K562 (cell line): ENCODE measurements around the gene MT1E. TPM values are rescaled to one million over a fixed set of nuclear protein-coding genes. Genes with fewer than 3 reads are reported as not detected.

Experiments used
- ATAC-seq: fragments of 200-7000 bp; cut with Tn5 transposase; 3 replicates; pipeline ENCODE4 v1.9.1; 2020; ENCODE audit warnings: moderate library complexity
- BruUV-seq: library from RNA; stranded (reverse); fragments of 400-500 nt; replicated peaks from 2 replicates; lab custom pipeline; 2021; lab: Mats Ljungman, UMichigan
- CTCF ChIA-PET: fragments of 300-600 bp; formaldehyde crosslinking; extraction: SDS; loops from one replicate; lab custom pipeline; 2021; ENCODE audit warnings: low intra/inter-chr PET ratio; lab: Yijun Ruan, JAX
- POLR2A ChIA-PET: fragments of 300-600, 350-650 bp; sonication (Branson Sonifier 250); formaldehyde crosslinking; extraction: SDS; loops from one replicate; lab custom pipeline; 2021; ENCODE audit warnings: antibody characterized with exemption, inconsistent platforms; lab: Yijun Ruan, JAX
- DNase-seq, 4 experiments: peaks; one replicate each; pipeline versions ENCODE4 v3.0.0 to v3.0.0-alpha.2; 2011 to 2018; ENCODE audit warnings: low spot score in 3 of 4, mixed read lengths in 3 of 4; ENCODE audit errors: extremely low read depth in 1 of 4
- FAIRE-seq: peaks from 2 replicates; lab custom pipeline; 2011; peaks lifted over from hg19 to GRCh38; lab: Jason Lieb, UNC
- H2AFZ ChIP-seq: 2 replicates; pipeline ENCODE4 v1.6.0; 2011; ENCODE audit warnings: low read depth, low read length, control low read depth, inconsistent platforms
- H3K27ac ChIP-seq: fragments of 200-600 bp; 3 replicates; pipeline ENCODE4 v1.8.0; 2011; ENCODE audit warnings: low read depth, mild to moderate bottlenecking, control low read depth, inconsistent platforms, low read length, moderate library complexity, mixed read lengths; ENCODE audit errors: extremely low read depth
- H3K27me3 ChIP-seq, 2 experiments: fragments of 300-600 bp in 1 of 2; 2 replicates in 1 of 2; 3 replicates in 1 of 2; pipeline versions ENCODE4 v1.6.0 to v1.8.0; 2011; ENCODE audit warnings: inconsistent platforms in 2 of 2, low read length in 2 of 2, mild to moderate bottlenecking in 1 of 2, mixed read lengths in 1 of 2, moderate library complexity in 1 of 2; ENCODE audit not compliant: control insufficient read depth in 2 of 2, insufficient read depth in 2 of 2
- H3K36me3 ChIP-seq: fragments of 300-600 bp; 3 replicates; pipeline ENCODE4 v1.8.0; 2011; ENCODE audit warnings: mild to moderate bottlenecking, low read length, inconsistent platforms; ENCODE audit not compliant: control insufficient read depth, insufficient read depth
- H3K4me1 ChIP-seq, 2 experiments: fragments of 200-600 bp in 1 of 2; replicated peaks in 1 of 2; 2 replicates in 1 of 2; 3 replicates in 1 of 2; pipeline versions ENCODE4 v1.5.1 to v1.8.0; 2011; ENCODE audit warnings: inconsistent platforms in 2 of 2, low read length in 2 of 2, mild to moderate bottlenecking in 1 of 2, mixed read lengths in 1 of 2, moderate library complexity in 1 of 2; ENCODE audit not compliant: control insufficient read depth in 2 of 2, insufficient read depth in 2 of 2
- H3K4me2 ChIP-seq: 2 replicates; pipeline ENCODE4 v1.6.1; 2011; ENCODE audit warnings: low read length, control low read depth, inconsistent platforms, mixed read lengths; ENCODE audit not compliant: insufficient read depth
- H3K4me3 ChIP-seq: fragments of 200-600 bp; sonication (generic), shearing (Covaris generic); 2 replicates; pipeline ENCODE4 v1.5.1; 2016; ENCODE audit warnings: control low read depth, inconsistent platforms
- H3K79me2 ChIP-seq: fragments of 200-600 bp; 3 replicates; pipeline ENCODE4 v1.8.0; 2011; ENCODE audit warnings: low read length, inconsistent platforms; ENCODE audit not compliant: control insufficient read depth, insufficient read depth
- H3K9ac ChIP-seq, 2 experiments: 2 replicates each; pipeline versions ENCODE4 v1.6.0 to v1.6.1; 2011; ENCODE audit warnings: low read depth in 2 of 2, low read length in 2 of 2, control low read depth in 1 of 2, inconsistent platforms in 1 of 2, mild to moderate bottlenecking in 1 of 2, mixed read lengths in 1 of 2; ENCODE audit not compliant: insufficient read depth in 1 of 2
- H3K9me1 ChIP-seq: one replicate; pipeline ENCODE4 v1.6.0; 2011; ENCODE audit warnings: inconsistent platforms, mild to moderate bottlenecking, low read length, moderate library complexity; ENCODE audit not compliant: control insufficient read depth, insufficient read depth
- H3K9me3 ChIP-seq: replicated peaks from 2 replicates; pipeline ENCODE4 v1.5.1; 2011; ENCODE audit warnings: low read depth, low read length, inconsistent platforms; ENCODE audit not compliant: control insufficient read depth, insufficient read depth
- H4K20me1 ChIP-seq: replicated peaks from 2 replicates; pipeline ENCODE4 v1.6.1; 2011; ENCODE audit warnings: low read length, inconsistent platforms, mixed read lengths; ENCODE audit not compliant: control insufficient read depth, insufficient read depth
- CCNT2 ChIP-seq: IDR thresholded peaks from 2 replicates; pipeline ENCODE4 v1.6.1; 2011; ENCODE audit warnings: borderline replicate concordance, low read depth, mild to moderate bottlenecking, moderate library complexity, mixed read lengths, low read length; ENCODE audit not compliant: insufficient read length; ENCODE audit errors: extremely low read depth
- CEBPB ChIP-seq: fragments of 450-650 bp; IDR thresholded peaks from 2 replicates; pipeline ENCODE4 v1.6.1; 2016; ENCODE audit warnings: missing genetic modification characterization, missing compliant biosample characterization
- CREM ChIP-seq: IDR thresholded peaks from 2 replicates; pipeline ENCODE4 v1.6.1; 2014; ENCODE audit warnings: antibody characterized with exemption, low read depth
- DIDO1 ChIP-seq: fragments of 450-650 bp; IDR thresholded peaks from 2 replicates; pipeline ENCODE4 v1.6.1; 2016; ENCODE audit warnings: low read depth, missing biosample characterization, missing genetic modification characterization
- FIP1L1 ChIP-seq: fragments of 200-400 bp; formaldehyde crosslinking; IDR thresholded peaks from 2 replicates; pipeline ENCODE4 v1.6.1; 2018; ENCODE audit warnings: mild to moderate bottlenecking, low read depth, low read length; ENCODE audit not compliant: poor library complexity, severe bottlenecking
- HNRNPLL ChIP-seq: fragments of 200-400 bp; formaldehyde crosslinking; IDR thresholded peaks from 2 replicates; pipeline ENCODE4 v1.6.1; 2017; ENCODE audit warnings: low read length, low read depth, mild to moderate bottlenecking; ENCODE audit not compliant: poor library complexity, severe bottlenecking
- KLF1 ChIP-seq: fragments of 450-650 bp; IDR thresholded peaks from 2 replicates; pipeline ENCODE4 v1.6.1; 2016; ENCODE audit warnings: missing genetic modification characterization, missing compliant biosample characterization
- NCOR1 ChIP-seq: fragments of 450-650 bp; IDR thresholded peaks from 2 replicates; pipeline ENCODE4 v1.6.1; 2016; ENCODE audit warnings: mild to moderate bottlenecking, moderate library complexity
- SAFB2 ChIP-seq: fragments of 200-400 bp; formaldehyde crosslinking; IDR thresholded peaks from 2 replicates; pipeline ENCODE4 v1.6.1; 2018; ENCODE audit warnings: borderline replicate concordance, low read length, low read depth, moderate library complexity; ENCODE audit not compliant: severe bottlenecking
- SMAD3 ChIP-seq: fragments of 450-650 bp; formaldehyde crosslinking; conservative IDR thresholded peaks from 2 replicates; pipeline ENCODE4 v1.4.0; 2020; ENCODE audit warnings: mild to moderate bottlenecking
- SRSF9 ChIP-seq: fragments of 200-400 bp; formaldehyde crosslinking; IDR thresholded peaks from 2 replicates; pipeline ENCODE4 v1.6.1; 2017; ENCODE audit warnings: low read depth, low read length, borderline replicate concordance
- ZNF431 ChIP-seq: sonication (generic); formaldehyde crosslinking; IDR thresholded peaks from 2 replicates; pipeline ENCODE4 v1.8.0; 2022; ENCODE audit warnings: mild to moderate bottlenecking, missing genetic modification reagents
- WGBS: fragments of 100-300 bp; shearing (Covaris generic); methylation state at CpG from one replicate; pipeline ENCODE4 v1.1.6; 2016; ENCODE audit warnings: low coverage, mixed read lengths; ENCODE audit not compliant: insufficient coverage; ENCODE audit errors: missing lambda C conversion rate; 5-methylcytosine and 5-hydroxymethylcytosine counted together
- in situ Hi-C: fragments of 300-500 bp; cut with MboI; formaldehyde crosslinking; loops from 4 replicates; pipeline ENCODE4 v1.15.0; 2018; ENCODE audit warnings: inconsistent platforms, mixed read lengths
- intact Hi-C: fragments of 100-400 bp; cut with micrococcal nuclease; formaldehyde crosslinking; loops from 2 replicates; pipeline ENCODE4 v1.14.2; 2022
- polyA plus RNA-seq, 8 experiments: library from polyadenylated mRNA; depleted of rRNA in 4 of 8; stranded (reverse) in 5 of 8; unstranded in 3 of 8; fragments of >200 nt; fragmentation: Nextera tagmentation in 2 of 8; fragmentation: Illumina TruSeq in 1 of 8; extraction: Ambion mirVana in 2 of 8; extraction: Trizol in 1 of 8; gene quantifications; 2 replicates each; pipeline versions ENCODE4 v1.2.1 to v1.2.3, GENCODE V29; 2011 to 2014; ENCODE audit warnings: inconsistent platforms in 1 of 8, missing spikeins in 1 of 8
- total RNA-seq, 7 experiments: library from RNA; depleted of rRNA in 6 of 7; stranded (reverse); fragments of >200 nt in 6 of 7; fragmentation: Illumina TruSeq in 2 of 7; extraction: Trizol in 2 of 7; gene quantifications; 2 replicates each; pipeline versions ENCODE4 v1.2.1 to v1.2.3, GENCODE V29; 2011 to 2021; ENCODE audit warnings: low replicate concordance in 1 of 7
- TF ChIP-seq, protein P1 (sequence below): fragments of 250-450 bp; sonication (Bioruptor Pico); IDR thresholded peaks from 2 replicates; pipeline ENCODE4 v1.4.0; 2020; ENCODE audit warnings: mild to moderate bottlenecking, moderate library complexity
- TF ChIP-seq, protein P2 (sequence below), 2 experiments: IDR thresholded peaks in 1 of 2; conservative IDR thresholded peaks in 1 of 2; 2 replicates each; pipeline ENCODE4 v1.6.1; 2016; ENCODE audit warnings: low read depth in 2 of 2, mild to moderate bottlenecking in 1 of 2, missing compliant biosample characterization in 1 of 2, missing genetic modification characterization in 1 of 2, moderate library complexity in 1 of 2

The MT1E gene
- total and polyA plus RNA-seq, 9 of the 15 experiments (the other 6 are each of a cell fraction or from before 2014, with no cell fraction given) = 0.29 to 0.81 (median 0.46) TPM; not detected in 3

DNA sequence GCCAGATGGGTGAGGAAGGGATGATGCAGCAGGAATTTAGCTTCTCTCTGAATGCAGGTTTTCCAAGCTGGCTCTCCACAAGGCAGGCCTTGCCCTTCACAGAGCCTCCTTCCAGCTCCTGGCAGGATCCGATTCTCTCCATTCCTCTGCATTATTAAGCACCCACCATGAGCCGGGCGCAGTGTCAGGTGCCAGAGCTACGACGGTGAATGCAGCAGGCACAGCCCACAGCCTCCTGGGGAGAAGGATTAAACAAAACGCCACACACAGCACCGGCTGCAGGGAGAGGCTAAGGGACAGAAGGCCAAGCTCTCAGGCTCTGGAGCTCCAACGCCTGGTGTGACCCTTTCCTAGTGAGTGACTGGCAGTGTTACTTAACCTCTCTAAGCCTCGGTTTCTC is 24.3 kb upstream of the MT1E start (continued):
- TF ChIP-seq FIP1L1 (no peak), SMAD3 (CRISPR knock-in tag) (no peak), DIDO1 (tag) (no peak)
- TF ChIP-seq, protein P1, sequence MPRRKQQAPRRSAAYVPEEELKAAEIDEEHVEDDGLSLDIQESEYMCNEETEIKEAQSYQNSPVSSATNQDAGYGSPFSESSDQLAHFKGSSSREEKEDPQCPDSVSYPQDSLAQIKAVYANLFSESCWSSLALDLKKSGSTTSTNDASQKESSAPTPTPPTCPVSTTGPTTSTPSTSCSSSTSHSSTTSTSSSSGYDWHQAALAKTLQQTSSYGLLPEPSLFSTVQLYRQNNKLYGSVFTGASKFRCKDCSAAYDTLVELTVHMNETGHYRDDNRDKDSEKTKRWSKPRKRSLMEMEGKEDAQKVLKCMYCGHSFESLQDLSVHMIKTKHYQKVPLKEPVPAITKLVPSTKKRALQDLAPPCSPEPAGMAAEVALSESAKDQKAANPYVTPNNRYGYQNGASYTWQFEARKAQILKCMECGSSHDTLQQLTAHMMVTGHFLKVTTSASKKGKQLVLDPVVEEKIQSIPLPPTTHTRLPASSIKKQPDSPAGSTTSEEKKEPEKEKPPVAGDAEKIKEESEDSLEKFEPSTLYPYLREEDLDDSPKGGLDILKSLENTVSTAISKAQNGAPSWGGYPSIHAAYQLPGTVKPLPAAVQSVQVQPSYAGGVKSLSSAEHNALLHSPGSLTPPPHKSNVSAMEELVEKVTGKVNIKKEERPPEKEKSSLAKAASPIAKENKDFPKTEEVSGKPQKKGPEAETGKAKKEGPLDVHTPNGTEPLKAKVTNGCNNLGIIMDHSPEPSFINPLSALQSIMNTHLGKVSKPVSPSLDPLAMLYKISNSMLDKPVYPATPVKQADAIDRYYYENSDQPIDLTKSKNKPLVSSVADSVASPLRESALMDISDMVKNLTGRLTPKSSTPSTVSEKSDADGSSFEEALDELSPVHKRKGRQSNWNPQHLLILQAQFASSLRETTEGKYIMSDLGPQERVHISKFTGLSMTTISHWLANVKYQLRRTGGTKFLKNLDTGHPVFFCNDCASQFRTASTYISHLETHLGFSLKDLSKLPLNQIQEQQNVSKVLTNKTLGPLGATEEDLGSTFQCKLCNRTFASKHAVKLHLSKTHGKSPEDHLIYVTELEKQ (CRISPR knock-in tag) = no peak

DNA sequence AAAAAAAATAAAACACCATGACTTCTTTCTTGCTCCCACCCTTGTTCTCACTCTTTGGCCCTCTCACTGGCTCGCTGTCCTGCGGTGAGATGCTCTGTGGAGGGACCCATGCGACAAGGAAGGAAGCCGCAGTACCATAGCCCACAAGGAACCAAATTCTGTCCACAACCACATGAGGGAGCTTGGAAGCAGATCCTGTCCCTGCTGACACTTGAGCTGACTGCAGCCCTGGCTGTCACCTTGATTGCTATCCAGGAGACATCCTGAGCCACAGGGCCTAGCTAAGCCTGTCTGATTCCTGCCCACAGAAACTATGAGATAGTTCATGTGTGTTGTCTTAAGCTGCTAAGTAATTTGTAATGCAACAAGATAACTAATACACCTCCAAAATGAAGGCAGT is 22.0 kb upstream of the MT1E start:
- Histone ChIP-seq H3K27me3 (peaks cover 3 to 11% of the 10 kb centered on the region in 2 experiments; a peak in 2 of 5 replicates), H2AFZ (no peak overlapping the region), H3K9me1 (no peaks in the 10 kb centered on the region), H3K4me3 (no peak overlapping the region), H3K79me2 (no peaks in the 10 kb centered on the region), H3K36me3 (no peaks in the 10 kb centered on the region), H3K4me1 (peaks cover 15 to 20% of the 10 kb centered on the region in 2 experiments; a peak in 4 of 5 replicates), H3K4me2 (no peak overlapping the region), H3K9me3 (no peaks in the 10 kb centered on the region), H3K27ac (no peak overlapping the region), H3K9ac (no peak overlapping the region), H4K20me1 (no peaks in the 10 kb centered on the region)
- DNase-seq = peak in 2 of 4 experiments; percentile 54 to 69
- in situ Hi-C loops = no loop called here
- peak; percentile 68 for FAIRE-seq
- BruUV-seq = no TSS peak
- intact Hi-C loops = loop anchor here (1.0 kb wide), 1 partner anchor 99 kb away; no protein-coding TSS in a partner anchor
- ATAC-seq = peak; percentile 57
- POLR2A ChIA-PET = interaction anchor here (0.6 kb wide), 2 partner anchors 20 to 268 kb away, joined by 3 to 4 read pairs; no protein-coding TSS in a partner anchor
- WGBS = 11% methylated on average over 4 of the region's 4 CpGs
- CTCF ChIA-PET = interaction anchor here (1.3 to 1.5 kb wide), 2 partner anchors 27 to 99 kb away, joined by 3 to 13 read pairs; no protein-coding TSS in a partner anchor
- TF ChIP-seq CCNT2 (no peak), SAFB2 (no peak), ZNF431 (no peak), SRSF9 (no peak), KLF1 (no peak), CEBPB (tag) (0 out of 2 replicates have a peak, but pooled peaks have one; percentile 1), HNRNPLL (no peak), CREM (0 out of 2 replicates have a peak, but pooled peaks have one; percentile 16), NCOR1 (no peak)
- TF ChIP-seq, protein P2, sequence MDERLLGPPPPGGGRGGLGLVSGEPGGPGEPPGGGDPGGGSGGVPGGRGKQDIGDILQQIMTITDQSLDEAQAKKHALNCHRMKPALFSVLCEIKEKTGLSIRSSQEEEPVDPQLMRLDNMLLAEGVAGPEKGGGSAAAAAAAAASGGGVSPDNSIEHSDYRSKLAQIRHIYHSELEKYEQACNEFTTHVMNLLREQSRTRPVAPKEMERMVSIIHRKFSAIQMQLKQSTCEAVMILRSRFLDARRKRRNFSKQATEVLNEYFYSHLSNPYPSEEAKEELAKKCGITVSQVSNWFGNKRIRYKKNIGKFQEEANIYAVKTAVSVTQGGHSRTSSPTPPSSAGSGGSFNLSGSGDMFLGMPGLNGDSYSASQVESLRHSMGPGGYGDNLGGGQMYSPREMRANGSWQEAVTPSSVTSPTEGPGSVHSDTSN (CRISPR knock-in tag; IDR thresholded peaks at IDR 0.05; ENCODE audit: low read depth) = no peak
- TF ChIP-seq, protein P2 (tag; conservative IDR thresholded peaks at IDR 0.05; ENCODE audit: low read depth) = 0 out of 2 replicates have a peak, but pooled peaks have one; percentile 17
